CD4-positive, CD25-positive, alpha-beta regulatory T cell (primary cell): ENCODE data around the gene KCNA10. TPM values are rescaled to one million over a fixed set of nuclear protein-coding genes. Genes with fewer than 3 reads are reported as not detected.

Source experiments
- ATAC-seq, 2 donors: fragments of 150-1000 bp; cut with Tn5 transposase; one replicate each; pipeline ENCODE4 v1.10.0; 2021; ENCODE audit warnings: low read depth in 2 of 2, moderate number of reproducible peaks in 2 of 2, moderate library complexity in 1 of 2
- DNase-seq, 3 donors: peaks; one replicate each; pipeline versions ENCODE4 v3.0.0 to v3.0.0-alpha.2; 2012 to 2022; ENCODE audit warnings: mixed read lengths in 1 of 3
- H3K27ac ChIP-seq: one replicate; pipeline ENCODE4 v1.7.0; 2013; ENCODE audit warnings: mild to moderate bottlenecking, low read length; ENCODE audit not compliant: insufficient read depth, poor library complexity, severe bottlenecking
- H3K27me3 ChIP-seq: one replicate; pipeline ENCODE4 v1.7.0; 2013; ENCODE audit warnings: low read length; ENCODE audit not compliant: control insufficient read depth, insufficient read depth
- H3K36me3 ChIP-seq: one replicate; pipeline ENCODE4 v1.7.0; 2013; ENCODE audit warnings: mild to moderate bottlenecking, low read length, moderate library complexity; ENCODE audit not compliant: control insufficient read depth, insufficient read depth
- H3K4me1 ChIP-seq: 2 replicates; pipeline ENCODE4 v1.7.0; 2013; ENCODE audit warnings: mild to moderate bottlenecking, low read length; ENCODE audit not compliant: insufficient read depth, control insufficient read depth, poor library complexity, severe bottlenecking
- H3K4me3 ChIP-seq: one replicate; pipeline ENCODE4 v1.7.0; 2013; ENCODE audit warnings: low read depth, mild to moderate bottlenecking, low read length, moderate library complexity
- H3K9me3 ChIP-seq, 2 experiments: 1 replicate in 1 of 2; 2 replicates in 1 of 2; pipeline ENCODE4 v1.7.0; 2013; ENCODE audit warnings: low read length in 2 of 2, mild to moderate bottlenecking in 1 of 2, moderate library complexity in 1 of 2; ENCODE audit not compliant: control insufficient read depth in 2 of 2
- H3K27ac Mint-ChIP-seq, 3 donors: one replicate each; pipeline ENCODE4 v1.8.0; 2020 to 2022; ENCODE audit warnings: mild to moderate bottlenecking in 3 of 3, mixed read lengths in 3 of 3, moderate library complexity in 2 of 3
- H3K27me3 Mint-ChIP-seq: one replicate; pipeline ENCODE4 v1.8.0; 2022; ENCODE audit warnings: mild to moderate bottlenecking, mixed read lengths
- H3K36me3 Mint-ChIP-seq: one replicate; pipeline ENCODE4 v1.8.0; 2020; ENCODE audit warnings: mixed read lengths
- H3K4me1 Mint-ChIP-seq, 4 donors: one replicate each; pipeline ENCODE4 v1.8.0; 2020 to 2022; ENCODE audit warnings: mixed read lengths in 4 of 4, mild to moderate bottlenecking in 1 of 4
- H3K4me3 Mint-ChIP-seq, 4 donors: one replicate each; pipeline ENCODE4 v1.8.0; 2020 to 2022; ENCODE audit warnings: mild to moderate bottlenecking in 4 of 4, mixed read lengths in 4 of 4, moderate library complexity in 3 of 4
- H3K9me3 Mint-ChIP-seq, 7 donors: one replicate each; pipeline ENCODE4 v1.8.0; 2020 to 2022; ENCODE audit warnings: mixed read lengths in 7 of 7, mild to moderate bottlenecking in 3 of 7, moderate library complexity in 2 of 7
- polyA plus RNA-seq, 4 donors: library from polyadenylated mRNA; unstranded; fragments of 300-500 nt; fragmentation: Illumina TruSeq; gene quantifications; one replicate each; pipeline ENCODE4 v1.2.3, GENCODE V29; 2021
- total RNA-seq: library from RNA; stranded (reverse); gene quantifications from one replicate; pipeline ENCODE4 v1.2.3, GENCODE V29; 2022

The KCNA10 gene
- total and polyA plus RNA-seq, 5 donors from 2014 or later = not detected

GRCh38 chr1:110544753-110545152 is 25.8 kb upstream of the KCNA10 start:
- Histone ChIP-seq H3K27me3 (peaks cover 11% of the 10 kb centered on the region), H3K9me3 (no peaks in the 10 kb centered on the region), H3K36me3 (no peaks in the 10 kb centered on the region), H3K27ac (no peak overlapping the region), H3K4me1 (no peaks in the 10 kb centered on the region), H3K4me3 (no peak overlapping the region)
- DNase-seq (no peak), ATAC-seq (no peak)
- Mint-ChIP-seq H3K9me3 (peaks cover 0 to 5% (median 0%) of the 10 kb centered on the region in 7 donors), H3K27me3 (peaks cover 25% of the 10 kb centered on the region), H3K27ac (no peak overlapping the region), H3K4me1 (no peaks in the 10 kb centered on the region), H3K4me3 (no peak overlapping the region), H3K36me3 (no peaks in the 10 kb centered on the region)

- Mint-ChIP-seq H3K4me3 (no peak overlapping the region), H3K36me3 (no peaks in the 10 kb centered on the region), H3K4me1 (no peaks in the 10 kb centered on the region), H3K27me3 (peaks cover 14% of the 10 kb centered on the region), H3K27ac (no peak overlapping the region), H3K9me3 (peaks cover 0 to 2% (median 0%) of the 10 kb centered on the region in 7 donors)
- Histone ChIP-seq H3K36me3 (no peaks in the 10 kb centered on the region), H3K27me3 (peaks cover 11% of the 10 kb centered on the region), H3K27ac (no peak overlapping the region), H3K4me3 (no peak overlapping the region), H3K9me3 (no peaks in the 10 kb centered on the region), H3K4me1 (no peaks in the 10 kb centered on the region)
- DNase-seq = peak in 1 of 3 donors; percentile 13
- ATAC-seq = no peak
Observed at GRCh38 chr1:110542725-110543124, 23.8 kb upstream of the KCNA10 start.

- Histone ChIP-seq H3K27ac (no peak overlapping the region), H3K4me1 (no peaks in the 10 kb centered on the region), H3K27me3 (peaks cover 8% of the 10 kb centered on the region), H3K9me3 (no peaks in the 10 kb centered on the region), H3K36me3 (no peaks in the 10 kb centered on the region), H3K4me3 (no peak overlapping the region)
- H3K4me3 Mint-ChIP-seq = no peak overlapping the region
- DNase-seq = no peak
- no peaks in the 10 kb centered on the region for H3K4me1 Mint-ChIP-seq
- H3K9me3 Mint-ChIP-seq = peaks cover 0 to 2% (median 0%) of the 10 kb centered on the region in 7 donors
- no peak for ATAC-seq
- no peaks in the 10 kb centered on the region for H3K36me3 Mint-ChIP-seq
- H3K27ac Mint-ChIP-seq = no peak overlapping the region
- peaks cover 11% of the 10 kb centered on the region for H3K27me3 Mint-ChIP-seq
Observed at GRCh38 chr1:110541906-110542395, 23.0 kb upstream of the KCNA10 start.

- H3K9me3 ChIP-seq = no peaks in the 10 kb centered on the region
- ATAC-seq (no peak), DNase-seq (no peak)
- H3K36me3 Mint-ChIP-seq = no peaks in the 10 kb centered on the region
- no peak overlapping the region for H3K4me3 ChIP-seq
- H3K9me3 Mint-ChIP-seq = peaks cover 0 to 2% (median 0%) of the 10 kb centered on the region in 7 donors
- no peak overlapping the region for H3K27ac ChIP-seq
- peaks cover 2% of the 10 kb centered on the region for H3K27me3 ChIP-seq
- H3K27me3 Mint-ChIP-seq = peaks cover 7% of the 10 kb centered on the region
- no peak overlapping the region for H3K27ac Mint-ChIP-seq
- no peaks in the 10 kb centered on the region for H3K4me1 ChIP-seq
- H3K4me3 Mint-ChIP-seq = no peak overlapping the region
- H3K4me1 Mint-ChIP-seq = no peaks in the 10 kb centered on the region
- no peaks in the 10 kb centered on the region for H3K36me3 ChIP-seq
Observed at GRCh38 chr1:110540891-110541685, 22.1 kb upstream of the KCNA10 start.

GRCh38 chr1:110538921-110539320 is 19.9 kb upstream of the KCNA10 start:
- H3K9me3 Mint-ChIP-seq = peaks cover 0 to 2% (median 0%) of the 10 kb centered on the region in 7 donors
- no peaks in the 10 kb centered on the region for H3K36me3 ChIP-seq
- no peak overlapping the region for H3K27ac Mint-ChIP-seq
- H3K27me3 Mint-ChIP-seq = peaks cover 11% of the 10 kb centered on the region
- no peaks in the 10 kb centered on the region for H3K9me3 ChIP-seq
- peaks cover 2% of the 10 kb centered on the region for H3K27me3 ChIP-seq
- H3K36me3 Mint-ChIP-seq = no peaks in the 10 kb centered on the region
- no peak overlapping the region for H3K4me3 ChIP-seq
- no peaks in the 10 kb centered on the region for H3K4me1 ChIP-seq
- H3K4me1 Mint-ChIP-seq = no peaks in the 10 kb centered on the region
- no peak overlapping the region for H3K27ac ChIP-seq
- ATAC-seq (no peak), DNase-seq (no peak)
- no peak overlapping the region for H3K4me3 Mint-ChIP-seq

- H3K36me3 ChIP-seq = no peaks in the 10 kb centered on the region
- Mint-ChIP-seq H3K4me1 (no peaks in the 10 kb centered on the region), H3K27me3 (peaks cover 14% of the 10 kb centered on the region), H3K36me3 (no peaks in the 10 kb centered on the region), H3K27ac (no peak overlapping the region), H3K9me3 (peaks cover 0 to 2% (median 0%) of the 10 kb centered on the region in 7 donors), H3K4me3 (no peak overlapping the region)
- H3K4me3 ChIP-seq = no peak overlapping the region
- no peaks in the 10 kb centered on the region for H3K9me3 ChIP-seq
- H3K27me3 ChIP-seq = peaks cover under 1% of the 10 kb centered on the region
- H3K4me1 ChIP-seq = no peaks in the 10 kb centered on the region
- ATAC-seq = no peak
- no peak for DNase-seq
- H3K27ac ChIP-seq = no peak overlapping the region
Observed at GRCh38 chr1:110538075-110538474, 19.1 kb upstream of the KCNA10 start.

GRCh38 chr1:110535985-110536384 is 17.0 kb upstream of the KCNA10 start:
- Histone ChIP-seq H3K27me3 (no peaks in the 10 kb centered on the region), H3K36me3 (no peaks in the 10 kb centered on the region), H3K27ac (no peak overlapping the region), H3K4me1 (no peaks in the 10 kb centered on the region), H3K9me3 (no peaks in the 10 kb centered on the region), H3K4me3 (no peak overlapping the region)
- Mint-ChIP-seq H3K4me3 (no peak overlapping the region), H3K36me3 (no peaks in the 10 kb centered on the region), H3K27me3 (peaks cover 15% of the 10 kb centered on the region), H3K4me1 (no peaks in the 10 kb centered on the region), H3K27ac (no peak overlapping the region), H3K9me3 (peaks cover 0 to 3% (median 0%) of the 10 kb centered on the region in 7 donors)
- ATAC-seq = no peak
- DNase-seq = no peak

- no peak for DNase-seq
- Histone ChIP-seq H3K4me1 (no peaks in the 10 kb centered on the region), H3K27ac (no peak overlapping the region), H3K4me3 (no peak overlapping the region), H3K36me3 (no peaks in the 10 kb centered on the region), H3K9me3 (no peaks in the 10 kb centered on the region), H3K27me3 (no peaks in the 10 kb centered on the region)
- Mint-ChIP-seq H3K9me3 (peaks cover 0 to 3% (median 0%) of the 10 kb centered on the region in 7 donors), H3K36me3 (no peaks in the 10 kb centered on the region), H3K27me3 (peaks cover 37% of the 10 kb centered on the region), H3K4me1 (no peaks in the 10 kb centered on the region), H3K27ac (no peak overlapping the region), H3K4me3 (no peak overlapping the region)
- ATAC-seq = no peak
Observed at GRCh38 chr1:110533230-110533629, 14.3 kb upstream of the KCNA10 start.
